ENCODE results near the gene CENATAC.
A peak's percentile ranks its signal among the peaks of the same experiment; 100 is the strongest.
"Not testable (repeated sequence)": the region's sequence is repeated elsewhere in the genome, so short reads cannot be mapped to it uniquely, and the experiment has no call there.

The CENATAC gene

GRCh38 chr11:118997627-118998387 lies at the start of gene CENATAC:
Gene CENATAC, plus strand, starts transcription at chr11:118998138. Its CDS starts 60 bp downstream, at chr11:118998198.
- DNase-seq: peak; percentile 98

- no peak for DNase-seq
Measured at GRCh38 chr11:118953265-118953664, 44.7 kb upstream of the CENATAC start.

GRCh38 chr11:118953976-118954375 lies 44.0 kb upstream of the CENATAC start:
- not testable (repeated sequence) for DNase-seq

- DNase-seq: peak; percentile 90
Measured at GRCh38 chr11:118956094-118956846, 41.7 kb upstream of the CENATAC start, which contains the start of gene UPK2. Gene UPK2, plus strand, starts transcription at chr11:118956298. Its CDS starts 53 bp downstream, at chr11:118956351.

- no peak for DNase-seq
Measured at GRCh38 chr11:118956847-118957469, 41.0 kb upstream of the CENATAC start.

GRCh38 chr11:118957549-118957948 lies 40.4 kb upstream of the CENATAC start:
- DNase-seq: no peak

GRCh38 chr11:118957968-118958367 lies 40.0 kb upstream of the CENATAC start:
- DNase-seq: no peak

GRCh38 chr11:118958577-118958976 lies 39.4 kb upstream of the CENATAC start:
- no peak for DNase-seq

GRCh38 chr11:118961189-118961588 lies 36.7 kb upstream of the CENATAC start:
- DNase-seq: no peak

- DNase-seq: no peak
Measured at GRCh38 chr11:118961591-118961990, 36.3 kb upstream of the CENATAC start.

GRCh38 chr11:118969508-118969907 lies 28.4 kb upstream of the CENATAC start:
- DNase-seq: not testable (repeated sequence)

- DNase-seq: no peak
Measured at GRCh38 chr11:118971646-118972045, 26.3 kb upstream of the CENATAC start, which contains the start of gene FOXR1. Gene FOXR1, plus strand, starts transcription at chr11:118971761. Its CDS starts 171 bp downstream, at chr11:118971932.

- DNase-seq: no peak
Measured at GRCh38 chr11:118973985-118974384, 24.0 kb upstream of the CENATAC start.

GRCh38 chr11:118975771-118976709 lies 21.9 kb upstream of the CENATAC start:
- DNase-seq: no peak

- DNase-seq: no peak
Measured at GRCh38 chr11:118979434-118979833, 18.5 kb upstream of the CENATAC start.

- no peak for DNase-seq
Measured at GRCh38 chr11:118980191-118980881, 17.6 kb upstream of the CENATAC start.

GRCh38 chr11:118984337-118984736 lies 13.6 kb upstream of the CENATAC start:
- not testable (repeated sequence) for DNase-seq

- no peak for DNase-seq
Measured at GRCh38 chr11:118984825-118985224, 13.1 kb upstream of the CENATAC start.

GRCh38 chr11:118988280-118988679 lies 9.7 kb upstream of the CENATAC start:
- no peak for DNase-seq

GRCh38 chr11:118991486-118992038 lies 6.4 kb upstream of the CENATAC start:
- not testable (repeated sequence) for DNase-seq

GRCh38 chr11:118996926-118997626 lies 862 bp upstream of the CENATAC start:
- peak; percentile 34 for DNase-seq
